Esophagus mucosa (tissue), 1 donor: ENCODE data around the gene CACFD1. TPM values are rescaled to one million over a fixed set of nuclear protein-coding genes. Genes with fewer than 3 reads are reported as not detected.

Experiments used
- ATAC-seq: fragments of 200-7000 bp; cut with Tn5 transposase; one replicate; pipeline ENCODE4 v1.9.1; 2020
- total RNA-seq: library from RNA; stranded (reverse); gene quantifications from one replicate; pipeline ENCODE4 v1.2.4, GENCODE V29; 2023
- donor health status: DM: yes; HTN: yes; CAD: no.

CACFD1 gene
- total RNA-seq = 7.4 TPM

GRCh38 chr9:133459476-133460404, at the start of gene CACFD1:
TSS of gene CACFD1 (plus strand) at chr9:133459978. CDS start at chr9:133460067, 89 bp downstream.
- ATAC-seq = peak; percentile 87

GRCh38 chr9:133415170-133415569, 44.6 kb upstream of the CACFD1 start:
- no peak for ATAC-seq

GRCh38 chr9:133417541-133418461, 42.0 kb upstream of the CACFD1 start, which contains the start of gene REXO4:
TSS of gene REXO4 (minus strand) at chr9:133418010. CDS start at chr9:133417844, 166 bp downstream.
- ATAC-seq = peak; percentile 84

- peak; percentile 67 for ATAC-seq
Observed at GRCh38 chr9:133419005-133419404, 40.8 kb upstream of the CACFD1 start.

- no peak for ATAC-seq
Observed at GRCh38 chr9:133420392-133420827, 39.4 kb upstream of the CACFD1 start.

- no peak for ATAC-seq
Observed at GRCh38 chr9:133421615-133422542, 37.9 kb upstream of the CACFD1 start, which contains the start of gene ADAMTS13. TSS of gene ADAMTS13 (plus strand) at chr9:133422367. CDS start at chr9:133422444, 77 bp downstream.

GRCh38 chr9:133423216-133423615, 36.6 kb upstream of the CACFD1 start:
- ATAC-seq = no peak

- ATAC-seq = no peak
Observed at GRCh38 chr9:133424187-133424586, 35.6 kb upstream of the CACFD1 start.

GRCh38 chr9:133425049-133425632, 34.6 kb upstream of the CACFD1 start:
- no peak for ATAC-seq

- ATAC-seq = peak; percentile 31
Observed at GRCh38 chr9:133426011-133426410, 33.8 kb upstream of the CACFD1 start.

- no peak for ATAC-seq
Observed at GRCh38 chr9:133427658-133428348, 32.0 kb upstream of the CACFD1 start.

GRCh38 chr9:133428617-133429101, 31.1 kb upstream of the CACFD1 start:
- ATAC-seq = peak; percentile 12

- ATAC-seq = peak; percentile 7
Observed at GRCh38 chr9:133429214-133429613, 30.6 kb upstream of the CACFD1 start.

GRCh38 chr9:133429641-133430161, 30.1 kb upstream of the CACFD1 start:
- peak; percentile 9 for ATAC-seq

- no peak for ATAC-seq
Observed at GRCh38 chr9:133430244-133430643, 29.5 kb upstream of the CACFD1 start.

GRCh38 chr9:133433351-133433843, 26.4 kb upstream of the CACFD1 start:
- ATAC-seq = no peak

GRCh38 chr9:133436681-133437080, 23.1 kb upstream of the CACFD1 start:
- no peak for ATAC-seq

GRCh38 chr9:133437753-133438531, 21.8 kb upstream of the CACFD1 start:
- ATAC-seq = peak; percentile 2

- ATAC-seq = no peak
Observed at GRCh38 chr9:133439337-133439736, 20.4 kb upstream of the CACFD1 start.
